Fibroblast of the aortic adventitia (primary cell): Measurements from ENCODE around the gene AUTS2. TPM values are rescaled to one million over a fixed set of nuclear protein-coding genes. Genes with fewer than 3 reads are reported as not detected.

Source experiments
- DNase-seq: peaks from one replicate; pipeline ENCODE4 v3.0.0-alpha.2; 2010; ENCODE audit warnings: low read depth
- H3K4me3 ChIP-seq: 2 replicates; pipeline ENCODE4 v1.5.1; 2011; ENCODE audit warnings: low read depth, mild to moderate bottlenecking, control low read depth, low read length, moderate library complexity
- total RNA-seq: library from RNA; depleted of rRNA; stranded (reverse); fragments of >200 nt; gene quantifications from 2 replicates; pipeline ENCODE4 v1.2.3, GENCODE V29; 2012; ENCODE audit warnings: low replicate concordance
- TF ChIP-seq, protein P1 (sequence below): IDR thresholded peaks from 2 replicates; pipeline ENCODE4 v1.5.1; 2011; ENCODE audit warnings: mild to moderate bottlenecking, low read length, control low read depth, inconsistent platforms; ENCODE audit not compliant: insufficient read depth

AUTS2 gene
- total RNA-seq, 1 donor: 10.7 TPM

DNA sequence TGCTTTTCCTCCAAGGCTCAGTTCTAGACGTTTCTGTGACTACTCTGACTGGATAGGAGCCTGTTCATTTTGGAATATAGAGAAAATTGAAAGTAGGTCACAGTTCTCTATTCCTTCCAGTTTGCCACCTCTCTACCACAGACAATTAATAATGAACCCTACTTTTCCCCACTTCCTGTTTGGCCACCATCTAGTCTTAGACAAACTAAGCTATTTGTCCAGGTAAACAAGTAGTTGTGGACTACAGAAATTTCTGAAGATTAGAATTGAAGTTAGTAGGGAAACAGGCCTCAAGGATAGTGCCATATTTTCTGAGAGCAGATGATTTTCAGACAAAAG lies 87.0 kb downstream of the AUTS2 start:
- TF ChIP-seq, protein P1, sequence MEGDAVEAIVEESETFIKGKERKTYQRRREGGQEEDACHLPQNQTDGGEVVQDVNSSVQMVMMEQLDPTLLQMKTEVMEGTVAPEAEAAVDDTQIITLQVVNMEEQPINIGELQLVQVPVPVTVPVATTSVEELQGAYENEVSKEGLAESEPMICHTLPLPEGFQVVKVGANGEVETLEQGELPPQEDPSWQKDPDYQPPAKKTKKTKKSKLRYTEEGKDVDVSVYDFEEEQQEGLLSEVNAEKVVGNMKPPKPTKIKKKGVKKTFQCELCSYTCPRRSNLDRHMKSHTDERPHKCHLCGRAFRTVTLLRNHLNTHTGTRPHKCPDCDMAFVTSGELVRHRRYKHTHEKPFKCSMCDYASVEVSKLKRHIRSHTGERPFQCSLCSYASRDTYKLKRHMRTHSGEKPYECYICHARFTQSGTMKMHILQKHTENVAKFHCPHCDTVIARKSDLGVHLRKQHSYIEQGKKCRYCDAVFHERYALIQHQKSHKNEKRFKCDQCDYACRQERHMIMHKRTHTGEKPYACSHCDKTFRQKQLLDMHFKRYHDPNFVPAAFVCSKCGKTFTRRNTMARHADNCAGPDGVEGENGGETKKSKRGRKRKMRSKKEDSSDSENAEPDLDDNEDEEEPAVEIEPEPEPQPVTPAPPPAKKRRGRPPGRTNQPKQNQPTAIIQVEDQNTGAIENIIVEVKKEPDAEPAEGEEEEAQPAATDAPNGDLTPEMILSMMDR: no peak
- no peak overlapping the region for H3K4me3 ChIP-seq
- DNase-seq: no peak

DNA sequence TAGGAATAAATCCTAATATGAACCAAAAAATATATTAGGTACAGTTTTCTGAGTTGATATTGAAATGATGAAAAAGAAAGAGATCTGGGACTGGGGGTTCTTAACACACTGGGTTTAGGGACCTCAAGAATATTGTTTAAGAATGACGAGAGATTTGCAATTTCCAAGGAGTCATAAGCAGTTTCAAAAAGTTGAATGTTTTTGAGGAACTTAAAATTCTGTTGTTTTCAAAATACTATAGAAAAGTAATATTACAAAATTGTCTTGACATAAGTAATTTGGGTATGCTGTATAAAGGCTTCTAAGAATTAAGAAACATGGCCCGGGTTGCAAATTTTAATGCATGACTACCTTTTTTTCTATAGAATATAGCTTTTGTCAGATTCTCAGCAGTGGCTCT lies 88.1 kb downstream of the AUTS2 start:
- H3K4me3 ChIP-seq: no peak overlapping the region
- TF ChIP-seq, protein P1: no peak
- DNase-seq: no peak

DNA sequence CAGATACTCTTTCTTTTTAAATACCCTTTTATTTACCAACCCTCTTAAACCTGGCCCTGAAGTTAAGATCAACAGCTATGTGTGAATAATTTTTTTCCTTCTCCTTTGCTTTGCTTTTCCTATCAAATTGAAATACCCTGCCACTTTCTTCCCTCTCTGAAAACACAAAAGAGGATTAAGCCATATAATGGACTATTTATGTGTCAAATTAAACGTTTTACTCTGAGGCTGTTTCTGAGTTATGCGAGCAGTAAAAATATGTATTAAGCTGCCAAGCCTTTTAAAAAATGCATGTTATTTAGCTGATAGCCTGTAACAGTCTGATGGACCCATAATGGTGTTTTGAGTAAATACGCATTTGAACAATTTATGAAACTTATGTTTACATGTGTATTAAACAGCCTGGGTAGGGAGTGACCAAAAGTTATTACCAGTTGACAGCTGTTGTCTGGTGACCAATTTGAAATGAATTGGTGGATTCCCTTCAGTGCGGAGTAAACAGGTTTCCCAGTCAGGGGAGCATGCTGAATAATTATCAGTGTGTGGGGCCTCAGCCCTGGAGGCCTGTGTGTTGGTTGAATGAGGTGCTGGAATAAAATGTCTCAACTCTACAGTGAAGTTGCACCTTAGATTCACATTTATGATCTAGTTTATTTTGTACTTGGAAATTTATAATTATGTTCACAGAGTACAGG lies 89.6 kb downstream of the AUTS2 start:
- DNase-seq: no peak
- H3K4me3 ChIP-seq: no peak overlapping the region
- TF ChIP-seq, protein P1: no peak

DNA sequence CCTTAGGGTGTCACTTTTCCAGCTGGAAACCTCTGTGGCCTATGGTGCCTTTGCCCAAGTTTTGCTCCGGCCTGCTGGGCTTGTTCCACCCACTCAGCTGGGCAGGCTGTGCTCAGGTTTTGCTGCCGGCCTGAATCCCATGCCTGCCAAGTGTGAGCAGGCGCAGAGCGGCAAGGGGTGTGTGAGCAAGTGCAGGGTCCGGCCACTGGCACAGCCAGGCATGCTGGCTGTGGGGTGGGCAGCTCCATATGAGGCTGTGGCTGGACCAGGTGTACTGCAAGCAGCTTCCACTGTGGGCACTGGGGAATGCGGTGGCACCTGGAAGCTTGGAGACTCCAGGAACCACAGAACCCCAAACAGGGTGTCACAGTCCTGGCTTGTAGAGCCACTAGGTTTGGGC lies 92.1 kb downstream of the AUTS2 start:
- TF ChIP-seq, protein P1: no peak
- no peak for DNase-seq
- no peak overlapping the region for H3K4me3 ChIP-seq

DNA sequence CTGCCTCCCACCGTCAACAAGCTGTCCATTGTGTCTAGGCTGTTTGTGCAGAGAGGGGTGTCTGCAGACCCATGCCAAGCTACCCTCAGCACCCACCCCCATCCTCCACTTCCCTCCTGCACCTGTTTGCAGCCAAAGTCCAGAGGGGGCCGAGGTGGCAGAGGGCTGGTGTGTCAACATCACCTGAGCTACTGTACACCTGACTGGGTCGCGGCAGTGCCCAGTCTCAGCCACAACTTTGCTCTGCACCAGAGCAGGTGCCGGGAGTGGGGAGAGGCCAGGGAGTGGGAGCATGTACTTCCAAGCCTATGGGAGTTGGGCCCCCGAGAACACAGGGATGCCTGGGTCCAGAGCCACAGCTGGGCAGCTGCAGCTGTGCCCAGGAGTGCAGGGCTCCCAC lies 93.1 kb downstream of the AUTS2 start:
- H3K4me3 ChIP-seq: no peak overlapping the region
- DNase-seq: no peak
- TF ChIP-seq, protein P1: no peak

DNA sequence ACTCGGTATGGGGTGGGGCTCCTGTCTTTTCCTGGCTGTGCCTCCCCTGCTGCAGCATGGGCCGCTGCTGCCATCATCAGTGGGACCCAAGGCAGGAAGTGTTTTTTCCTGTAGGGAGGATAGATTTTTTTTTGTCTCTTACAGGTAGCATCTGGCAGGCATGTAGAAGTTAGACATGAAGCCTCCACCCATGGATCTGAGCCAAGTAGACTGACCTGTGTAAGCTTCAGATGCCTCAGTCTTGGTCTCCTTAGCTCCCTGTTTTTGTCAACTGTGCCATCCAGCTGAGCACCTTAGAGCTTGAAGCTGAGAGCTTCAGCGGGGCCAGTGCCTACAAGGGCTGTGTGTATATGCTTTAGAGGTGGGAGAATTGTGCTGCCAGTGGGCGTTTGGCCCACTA lies 93.5 kb downstream of the AUTS2 start:
- DNase-seq: no peak
- TF ChIP-seq, protein P1: no peak
- no peak overlapping the region for H3K4me3 ChIP-seq

DNA sequence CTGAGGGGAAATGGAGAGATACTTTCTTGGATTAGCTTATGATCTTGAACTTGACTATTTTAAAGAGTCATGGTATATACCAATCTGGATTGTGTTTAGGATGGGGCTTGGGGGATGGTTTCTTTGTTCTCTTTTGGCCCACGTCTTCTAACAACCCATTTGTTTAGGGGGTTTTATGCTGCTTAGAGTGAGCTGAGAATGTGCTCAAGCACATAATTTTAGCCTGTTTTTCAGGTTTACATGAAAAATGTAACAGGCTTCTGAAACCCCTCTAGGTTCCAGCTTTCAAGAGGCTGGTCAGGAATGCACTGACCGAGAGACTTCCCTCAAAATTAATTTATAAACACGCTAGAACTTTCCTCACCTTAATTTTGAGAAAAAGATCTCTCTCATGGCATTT lies 94.3 kb downstream of the AUTS2 start:
- no peak for DNase-seq

More for the DNA sequence above, 94.3 kb downstream of the AUTS2 start:
- TF ChIP-seq, protein P1: no peak
- no peak overlapping the region for H3K4me3 ChIP-seq
